ENCODE results near the gene PUS3.

DNA sequence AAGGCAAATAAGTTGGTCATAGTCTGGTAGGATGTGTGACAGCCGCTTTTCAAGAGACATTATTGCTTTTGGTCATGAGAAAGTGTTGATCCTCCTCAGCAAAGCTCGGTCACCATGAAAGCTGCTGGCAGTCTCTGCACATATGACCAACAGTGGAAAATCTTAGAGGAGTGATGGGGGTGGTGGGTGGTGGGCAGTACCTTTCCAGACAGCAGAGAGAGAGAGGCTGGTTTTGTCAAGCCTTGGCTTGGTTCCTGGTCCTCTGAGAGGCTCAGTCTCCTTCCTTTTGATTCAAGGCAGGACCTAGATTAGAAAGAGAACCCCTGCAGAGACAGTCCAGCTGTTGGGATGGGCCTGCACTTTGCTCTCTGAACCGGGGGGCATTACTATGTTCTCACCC, 22.8 kb upstream of the PUS3 start:
- TF ChIP-seq EZH2 (IDR thresholded peaks at IDR 0.05) (no peak), POLR2AphosphoS5 (IDR thresholded peaks at IDR 0.05; ENCODE audit: borderline replicate concordance, low read depth, low read length) (no peak)

Measured in SK-N-MC (cell line).